K562 (cell line): ENCODE data around the gene RNGTT. TPM values are rescaled to one million over a fixed set of nuclear protein-coding genes. Genes with fewer than 3 reads are reported as not detected.
A peak's percentile ranks its signal among the peaks of the same experiment; 100 is the strongest.

Experiments
- FOXO4 ChIP-seq: fragments of 450-650 bp; formaldehyde crosslinking; IDR thresholded peaks from 2 replicates; pipeline ENCODE4 v1.4.0; 2020; ENCODE audit warnings: mild to moderate bottlenecking, moderate library complexity
- HDAC1 ChIP-seq, 2 experiments: fragments of 450-650 bp; IDR thresholded peaks; 2 replicates each; pipeline ENCODE4 v1.6.1; 2016 to 2017; ENCODE audit warnings: inconsistent platforms in 1 of 2, mild to moderate bottlenecking in 1 of 2, moderate library complexity in 1 of 2
- LCOR ChIP-seq: sonication (generic); formaldehyde crosslinking; IDR thresholded peaks from 2 replicates; pipeline ENCODE4 v1.8.0; 2022; ENCODE audit warnings: mild to moderate bottlenecking, missing genetic modification reagents
- MAFF ChIP-seq: IDR thresholded peaks from 2 replicates; pipeline ENCODE4 v1.6.1; 2012; ENCODE audit warnings: low read length, improper control_type of control experiment
- MAFG ChIP-seq: fragments of 450-650 bp; conservative IDR thresholded peaks from 2 replicates; pipeline ENCODE4 v1.6.1; 2016; ENCODE audit warnings: missing genetic modification characterization, missing compliant biosample characterization
- RCOR1 ChIP-seq, 2 experiments: IDR thresholded peaks; 2 replicates each; pipeline ENCODE4 v1.6.1; 2012; ENCODE audit warnings: low read depth in 2 of 2, low read length in 2 of 2, borderline replicate concordance in 1 of 2, improper control_type of control experiment in 1 of 2
- SNIP1 ChIP-seq: fragments of 450-650 bp; IDR thresholded peaks from 2 replicates; pipeline ENCODE4 v1.7.1; 2017; ENCODE audit warnings: low read depth, mild to moderate bottlenecking
- SP1 ChIP-seq: sonication (generic); formaldehyde crosslinking; IDR thresholded peaks from 2 replicates; pipeline ENCODE4 v1.8.1; 2022; ENCODE audit warnings: mild to moderate bottlenecking, missing genetic modification reagents
- polyA plus RNA-seq, 8 experiments: library from polyadenylated mRNA; depleted of rRNA in 4 of 8; stranded (reverse) in 5 of 8; unstranded in 3 of 8; fragments of >200 nt; fragmentation: Nextera tagmentation in 2 of 8; fragmentation: Illumina TruSeq in 1 of 8; extraction: Ambion mirVana in 2 of 8; extraction: Trizol in 1 of 8; gene quantifications; 2 replicates each; pipeline versions ENCODE4 v1.2.1 to v1.2.3, GENCODE V29; 2011 to 2014; ENCODE audit warnings: inconsistent platforms in 1 of 8, missing spikeins in 1 of 8
- total RNA-seq, 7 experiments: library from RNA; depleted of rRNA in 6 of 7; stranded (reverse); fragments of >200 nt in 6 of 7; fragmentation: Illumina TruSeq in 2 of 7; extraction: Trizol in 2 of 7; gene quantifications; 2 replicates each; pipeline versions ENCODE4 v1.2.1 to v1.2.3, GENCODE V29; 2011 to 2021; ENCODE audit warnings: low replicate concordance in 1 of 7
- TF ChIP-seq, protein P1 (sequence below), 2 experiments: fragments of 150-350 bp in 1 of 2; IDR thresholded peaks; 2 replicates each; pipeline ENCODE4 v1.6.1; 2012 to 2016; ENCODE audit warnings: low read depth in 2 of 2, low read length in 2 of 2, mild to moderate bottlenecking in 1 of 2, moderate library complexity in 1 of 2
- TF ChIP-seq, protein P2 (sequence below): fragments of 450-650 bp; conservative IDR thresholded peaks from 2 replicates; pipeline ENCODE4 v1.6.1; 2016; ENCODE audit warnings: missing genetic modification characterization, low read depth, mild to moderate bottlenecking, missing compliant biosample characterization, moderate library complexity

Gene RNGTT
- total and polyA plus RNA-seq, 9 of the 15 experiments (the other 6 are each of a cell fraction or from before 2014, with no cell fraction given), result 6.1 to 31.7 (median 19.5) TPM

- TF ChIP-seq, protein P1, sequence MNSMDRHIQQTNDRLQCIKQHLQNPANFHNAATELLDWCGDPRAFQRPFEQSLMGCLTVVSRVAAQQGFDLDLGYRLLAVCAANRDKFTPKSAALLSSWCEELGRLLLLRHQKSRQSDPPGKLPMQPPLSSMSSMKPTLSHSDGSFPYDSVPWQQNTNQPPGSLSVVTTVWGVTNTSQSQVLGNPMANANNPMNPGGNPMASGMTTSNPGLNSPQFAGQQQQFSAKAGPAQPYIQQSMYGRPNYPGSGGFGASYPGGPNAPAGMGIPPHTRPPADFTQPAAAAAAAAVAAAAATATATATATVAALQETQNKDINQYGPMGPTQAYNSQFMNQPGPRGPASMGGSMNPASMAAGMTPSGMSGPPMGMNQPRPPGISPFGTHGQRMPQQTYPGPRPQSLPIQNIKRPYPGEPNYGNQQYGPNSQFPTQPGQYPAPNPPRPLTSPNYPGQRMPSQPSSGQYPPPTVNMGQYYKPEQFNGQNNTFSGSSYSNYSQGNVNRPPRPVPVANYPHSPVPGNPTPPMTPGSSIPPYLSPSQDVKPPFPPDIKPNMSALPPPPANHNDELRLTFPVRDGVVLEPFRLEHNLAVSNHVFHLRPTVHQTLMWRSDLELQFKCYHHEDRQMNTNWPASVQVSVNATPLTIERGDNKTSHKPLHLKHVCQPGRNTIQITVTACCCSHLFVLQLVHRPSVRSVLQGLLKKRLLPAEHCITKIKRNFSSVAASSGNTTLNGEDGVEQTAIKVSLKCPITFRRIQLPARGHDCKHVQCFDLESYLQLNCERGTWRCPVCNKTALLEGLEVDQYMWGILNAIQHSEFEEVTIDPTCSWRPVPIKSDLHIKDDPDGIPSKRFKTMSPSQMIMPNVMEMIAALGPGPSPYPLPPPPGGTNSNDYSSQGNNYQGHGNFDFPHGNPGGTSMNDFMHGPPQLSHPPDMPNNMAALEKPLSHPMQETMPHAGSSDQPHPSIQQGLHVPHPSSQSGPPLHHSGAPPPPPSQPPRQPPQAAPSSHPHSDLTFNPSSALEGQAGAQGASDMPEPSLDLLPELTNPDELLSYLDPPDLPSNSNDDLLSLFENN (IDR thresholded peaks at IDR 0.05; ENCODE audit: low read depth in 2 of 2, low read length in 2 of 2), result no peak
- TF ChIP-seq RCOR1 (IDR thresholded peaks at IDR 0.05; ENCODE audit: borderline replicate concordance in 1 of 2, low read depth in 2 of 2, low read length in 2 of 2) (no peak), LCOR (CRISPR knock-in tag) (no peak), MAFG (peak; percentile 88), SNIP1 (no peak), HDAC1 (IDR thresholded peaks at IDR 0.05) (no peak), FOXO4 (CRISPR knock-in tag) (no peak), SP1 (CRISPR knock-in tag) (no peak), MAFF (peak; percentile 92)
- TF ChIP-seq, protein P2, sequence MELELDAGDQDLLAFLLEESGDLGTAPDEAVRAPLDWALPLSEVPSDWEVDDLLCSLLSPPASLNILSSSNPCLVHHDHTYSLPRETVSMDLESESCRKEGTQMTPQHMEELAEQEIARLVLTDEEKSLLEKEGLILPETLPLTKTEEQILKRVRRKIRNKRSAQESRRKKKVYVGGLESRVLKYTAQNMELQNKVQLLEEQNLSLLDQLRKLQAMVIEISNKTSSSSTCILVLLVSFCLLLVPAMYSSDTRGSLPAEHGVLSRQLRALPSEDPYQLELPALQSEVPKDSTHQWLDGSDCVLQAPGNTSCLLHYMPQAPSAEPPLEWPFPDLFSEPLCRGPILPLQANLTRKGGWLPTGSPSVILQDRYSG (tag), result no peak
- TF ChIP-seq, all 486 proteins: peak for 5
Measured at GRCh38 chr6:88741939-88742338, 221.5 kb downstream of the RNGTT start (continued).
